Stimulated activated CD8-positive, alpha-beta memory T cell treated with anti-CD3 and anti-CD28 coated beads, Interleukin-7, amount 100 ng/mL, for 48 hours (primary cell): ENCODE data around the gene USP32.
"Not testable (repeated sequence)": the region's sequence is repeated elsewhere in the genome, so short reads cannot be mapped to it uniquely, and the experiment has no call there.

ENCODE experiments used
- DNase-seq, 2 donors: peaks; one replicate each; pipeline ENCODE4 v3.0.0-alpha.2; 2020; ENCODE audit warnings: low read depth in 1 of 2; ENCODE audit errors: extremely low read depth in 1 of 2

USP32 gene

DNA sequence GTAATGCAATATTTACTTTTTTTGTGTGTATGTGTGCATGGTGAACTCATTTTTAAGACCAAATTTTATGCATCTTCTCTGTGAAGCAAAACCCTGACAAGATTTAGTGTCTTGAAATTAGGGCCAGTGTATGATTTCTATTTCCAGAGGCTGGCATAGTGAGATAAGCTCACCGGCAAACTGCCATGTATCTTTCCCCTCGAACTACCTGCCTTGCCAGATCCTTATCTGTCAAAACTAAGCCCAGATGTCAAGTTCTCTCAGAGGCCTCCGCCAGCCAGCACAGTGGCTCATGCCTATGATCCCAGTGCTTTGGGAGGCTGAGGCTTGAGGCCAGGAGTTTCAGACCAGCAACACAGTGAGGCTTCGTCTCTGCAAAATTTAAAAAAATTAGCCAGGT, 10.0 kb downstream of the USP32 start:
- DNase-seq = no peak

DNA sequence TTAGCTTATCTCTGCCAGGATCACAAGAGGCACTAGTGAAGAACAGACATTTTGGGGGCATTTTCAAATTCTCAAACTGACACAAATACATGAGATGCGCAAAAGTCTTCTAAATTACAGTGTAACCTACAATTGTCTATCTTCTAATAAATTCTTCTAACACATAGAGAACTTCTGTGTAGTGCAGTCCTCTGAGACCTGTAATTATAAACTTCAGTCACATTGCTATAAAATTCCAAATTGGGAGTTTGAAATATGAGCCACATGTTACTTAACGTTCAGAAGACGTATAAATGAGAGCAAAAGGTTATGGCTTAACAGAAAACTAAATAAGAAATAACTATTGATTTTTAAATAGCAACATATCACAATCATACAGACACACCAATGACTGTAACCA, 12.5 kb downstream of the USP32 start:
- DNase-seq = not testable (repeated sequence)

DNA sequence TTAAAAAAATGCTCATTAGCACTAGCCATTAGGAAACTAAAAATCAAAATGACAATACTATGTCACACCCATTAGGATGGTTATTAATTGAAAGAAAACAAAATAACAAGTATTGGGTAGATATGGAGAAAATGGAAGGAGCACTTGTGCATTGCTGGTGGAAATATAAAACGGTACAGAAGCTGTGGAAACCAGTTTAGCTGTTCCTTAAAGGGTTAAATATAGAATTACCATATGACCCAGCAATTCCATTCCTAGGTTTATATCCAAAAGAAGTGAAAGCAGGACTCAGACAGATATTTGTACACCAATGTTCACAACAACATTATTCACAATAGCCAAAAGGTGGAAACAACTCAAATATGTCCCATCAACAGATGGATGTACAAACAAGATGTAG, 13.7 kb downstream of the USP32 start:
- not testable (repeated sequence) for DNase-seq

DNA sequence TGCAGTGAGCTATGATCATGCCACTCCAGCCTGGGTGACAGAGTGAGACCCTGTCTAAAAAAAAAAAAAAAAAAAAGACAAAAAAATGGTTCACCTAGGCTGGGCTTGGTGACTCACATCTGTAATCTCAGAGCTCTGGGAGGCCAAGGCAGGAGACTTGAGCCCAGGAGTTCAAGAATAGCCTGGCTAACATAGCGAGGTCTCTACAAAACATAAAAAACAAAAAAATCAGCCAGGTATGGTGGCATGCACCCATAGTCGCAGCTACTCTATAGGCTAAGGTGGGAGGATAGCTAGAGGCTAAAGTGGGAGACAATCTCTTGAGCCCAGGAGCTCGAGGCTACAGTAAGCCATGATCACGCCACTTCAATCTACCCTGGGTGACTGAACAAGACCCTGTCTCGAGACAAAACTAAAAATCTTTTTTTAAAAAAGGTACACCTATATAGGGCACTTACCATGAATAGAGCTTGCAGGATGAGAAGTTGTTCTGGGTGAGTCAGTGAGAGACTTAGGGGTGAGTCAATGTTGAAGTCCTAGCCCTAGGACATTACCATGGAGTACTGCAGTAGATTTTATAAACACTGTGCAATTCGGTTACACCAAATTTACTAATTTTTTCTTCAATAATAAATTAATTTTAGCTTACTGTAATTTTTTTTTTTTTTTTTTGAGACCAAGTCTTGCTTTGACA, 19.0 kb downstream of the USP32 start:
- DNase-seq = no peak

DNA sequence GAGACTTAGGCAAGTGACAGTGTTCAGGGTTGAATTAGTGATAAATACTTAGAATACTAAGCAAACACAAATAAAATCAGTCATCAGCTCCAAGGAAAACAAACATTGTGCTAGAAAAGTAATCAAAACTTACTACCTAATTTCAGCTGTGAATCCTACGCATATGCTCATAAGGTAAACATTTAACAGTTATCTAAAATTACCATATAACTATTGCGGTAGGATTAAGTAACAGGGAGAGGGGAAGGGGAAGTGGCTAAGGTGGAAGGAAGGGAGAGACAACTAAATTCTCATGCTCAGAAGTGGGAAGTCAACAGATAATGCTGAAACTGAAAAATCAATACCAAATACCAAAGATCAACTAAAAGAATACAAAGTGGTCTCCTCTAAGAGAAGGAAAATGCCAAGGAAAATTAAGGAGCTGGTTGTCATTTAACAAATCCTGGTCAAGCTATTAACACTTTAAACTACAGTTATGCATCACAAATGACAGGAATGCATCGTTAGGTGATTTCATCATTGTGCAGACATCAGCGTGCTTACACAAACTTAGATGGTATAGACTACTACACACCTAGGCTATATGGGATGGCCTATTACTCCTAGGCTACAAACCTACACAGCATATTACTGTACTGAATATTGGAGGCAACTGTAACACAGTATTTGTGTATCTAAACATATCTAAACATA, 20.0 kb downstream of the USP32 start:
- DNase-seq = no peak

DNA sequence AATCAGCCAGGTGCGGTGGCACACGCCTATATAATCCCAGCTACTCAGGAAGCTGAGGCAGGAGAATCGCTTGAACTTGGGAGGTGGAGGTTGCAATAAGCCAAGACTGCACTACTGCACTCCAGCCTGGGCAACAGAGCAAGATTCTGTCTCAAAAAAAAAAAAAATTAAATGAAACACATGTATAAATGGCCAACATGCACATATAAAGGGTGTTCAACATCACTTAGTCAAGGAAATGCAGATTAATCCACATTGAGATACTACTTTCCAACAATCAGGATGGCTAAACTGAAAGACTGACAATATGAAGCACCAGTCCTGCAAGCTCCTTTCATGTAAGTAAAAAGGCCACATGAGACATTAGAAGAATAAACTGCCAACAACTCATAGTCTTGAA, 20.5 kb downstream of the USP32 start:
- DNase-seq = no peak

DNA sequence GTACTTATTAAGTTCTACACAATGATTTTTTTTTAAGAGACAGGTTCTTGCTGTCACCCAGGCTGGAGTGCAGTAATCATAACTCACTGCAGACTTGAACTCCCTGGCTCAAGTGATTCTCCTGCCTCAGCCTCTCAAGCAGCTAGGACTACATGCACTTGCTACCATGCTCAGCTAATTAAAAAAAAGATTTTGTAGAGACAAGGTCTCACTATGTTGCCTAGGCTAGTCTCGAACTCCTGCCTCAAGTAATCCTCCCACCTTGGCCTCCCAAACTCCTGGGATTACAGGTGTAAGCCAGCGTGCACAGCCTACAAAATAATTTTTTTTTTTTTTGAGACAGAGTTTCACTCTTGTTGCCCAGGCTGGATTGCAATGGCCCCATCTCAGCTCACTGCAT, 22.2 kb downstream of the USP32 start:
- no peak for DNase-seq

DNA sequence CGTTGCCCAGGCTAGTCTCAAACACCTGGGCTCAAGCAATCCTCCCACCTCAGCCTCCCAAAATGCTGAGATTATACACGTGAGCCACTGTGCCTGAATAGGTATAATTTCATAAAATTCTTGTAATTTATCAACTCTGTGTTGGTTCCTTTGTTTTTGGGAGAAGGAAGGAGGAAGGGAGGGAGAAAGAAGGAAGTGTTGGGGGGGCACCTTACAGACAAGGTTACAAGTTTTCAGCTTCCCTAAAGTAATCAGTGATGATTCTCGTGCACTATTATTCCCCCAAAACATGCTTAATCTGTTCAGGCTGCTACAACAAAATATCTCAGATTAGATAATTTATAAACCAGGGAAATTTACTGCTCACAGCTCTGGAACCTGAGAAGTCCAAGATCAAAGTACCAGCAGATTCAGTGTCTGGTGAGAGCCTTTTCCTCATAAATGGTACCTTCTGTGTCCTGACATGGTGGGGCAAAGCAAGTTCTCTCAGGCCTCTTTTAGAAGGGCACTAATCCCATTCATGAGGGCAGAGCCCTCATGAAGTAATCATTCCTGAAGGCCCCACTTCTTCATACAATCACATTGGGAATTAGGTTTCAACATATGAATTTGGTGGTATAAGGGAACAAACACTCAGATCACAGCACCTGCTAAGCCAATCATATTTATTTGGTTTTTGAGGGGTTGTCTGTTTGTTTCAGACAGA, 28.1 kb downstream of the USP32 start:
- DNase-seq = no peak

DNA sequence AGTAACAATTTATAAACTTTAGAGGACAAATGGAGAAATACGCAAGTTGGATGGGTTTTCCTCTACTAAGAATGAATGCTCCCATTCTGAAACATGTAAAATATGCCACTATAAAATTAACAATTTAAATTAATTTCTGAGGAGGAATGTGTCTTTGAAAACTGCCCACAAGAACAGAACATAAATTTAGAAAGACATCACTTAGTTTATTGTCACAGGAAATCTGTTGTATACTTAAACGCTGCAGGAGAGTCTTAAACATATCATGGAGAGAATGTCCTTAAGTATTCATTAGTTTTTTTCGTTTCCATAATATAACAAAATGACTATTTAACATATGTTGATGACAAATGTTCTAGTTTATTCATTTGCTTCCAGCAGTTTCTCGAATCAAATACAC, 29.6 kb downstream of the USP32 start:
- DNase-seq = no peak

DNA sequence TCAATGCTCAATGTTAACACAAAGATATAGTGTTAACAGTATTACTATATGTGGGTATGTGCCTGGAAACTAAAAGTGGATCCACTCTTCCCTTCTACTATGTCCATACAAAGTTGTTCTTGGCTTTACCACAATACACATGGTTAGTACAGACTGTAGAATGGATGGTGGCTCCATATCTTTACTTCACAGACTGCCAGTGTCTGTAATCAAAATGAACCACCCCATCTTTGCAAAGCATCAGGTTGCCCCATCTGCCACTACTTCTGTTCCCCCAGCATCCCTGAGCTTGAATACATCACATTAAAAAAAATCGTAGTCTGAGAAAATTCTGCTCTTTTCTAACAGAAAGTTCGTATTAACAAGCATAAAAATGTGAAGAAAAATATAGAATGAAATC, 30.0 kb downstream of the USP32 start:
- no peak for DNase-seq

DNA sequence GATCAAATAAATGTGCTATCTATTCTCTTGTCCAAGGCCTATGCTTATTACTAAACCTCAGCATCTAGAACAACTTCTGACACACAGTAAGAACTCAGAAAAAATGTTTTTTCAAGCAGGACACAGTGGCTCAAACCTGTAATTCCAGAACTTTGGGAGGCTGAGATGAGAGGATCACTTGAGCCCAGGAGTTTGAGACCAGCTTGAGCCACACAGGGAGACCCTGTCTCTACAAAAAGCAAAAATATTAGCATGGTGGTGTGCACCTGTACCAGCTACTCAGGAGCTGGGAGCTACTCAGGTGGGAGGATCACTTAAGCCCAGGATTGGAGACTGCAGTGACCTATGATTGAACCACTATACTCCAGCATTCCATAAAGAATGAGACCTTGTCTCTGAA, 32.5 kb downstream of the USP32 start:
- no peak for DNase-seq

DNA sequence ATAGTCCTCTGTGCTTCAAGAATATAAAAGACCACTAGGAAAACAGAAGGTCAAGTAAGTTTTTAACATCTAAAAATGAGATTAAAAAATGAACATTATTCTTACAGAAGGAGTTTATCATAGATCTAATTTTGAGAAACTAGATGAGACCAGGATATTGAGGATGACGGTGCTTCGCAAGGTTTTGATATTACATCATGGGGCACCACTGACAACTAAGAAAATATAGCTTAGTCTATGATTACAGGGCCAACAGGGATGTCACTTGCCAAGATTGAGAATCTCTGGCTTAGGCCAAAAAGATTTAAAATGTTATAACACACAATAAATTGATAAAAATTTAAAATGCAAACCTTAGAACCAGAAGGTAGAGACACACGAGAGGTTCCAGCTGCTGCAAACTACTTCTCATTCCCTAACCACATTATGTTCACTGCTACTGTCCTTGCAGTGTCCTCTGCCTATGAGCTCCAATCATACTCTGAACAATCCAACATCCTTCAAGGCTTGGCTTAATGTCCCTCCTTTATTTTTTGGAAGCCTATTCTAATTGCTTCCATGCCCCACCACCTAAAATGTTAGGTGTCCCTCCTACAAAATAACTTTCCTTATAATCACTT, 33.2 kb downstream of the USP32 start:
- DNase-seq = no peak

DNA sequence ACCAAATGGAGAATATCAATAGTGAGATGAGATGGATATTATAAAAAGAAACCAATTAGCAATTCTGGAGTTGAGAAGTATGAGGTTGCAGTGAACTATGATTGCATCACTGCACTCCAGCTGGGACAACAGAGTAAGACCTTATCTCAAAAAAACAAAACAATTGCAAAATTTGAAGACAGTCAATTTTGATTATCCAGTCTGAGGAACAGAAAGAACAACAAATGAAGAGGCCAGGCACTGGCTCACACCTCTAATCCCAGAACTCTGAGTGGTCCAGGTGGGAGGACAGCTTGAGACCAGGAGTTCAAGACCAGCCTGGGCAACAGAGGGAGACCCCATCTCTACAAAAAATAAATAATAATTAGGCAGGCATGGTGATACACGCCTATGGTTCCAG, 35.0 kb downstream of the USP32 start:
- no peak for DNase-seq

DNA sequence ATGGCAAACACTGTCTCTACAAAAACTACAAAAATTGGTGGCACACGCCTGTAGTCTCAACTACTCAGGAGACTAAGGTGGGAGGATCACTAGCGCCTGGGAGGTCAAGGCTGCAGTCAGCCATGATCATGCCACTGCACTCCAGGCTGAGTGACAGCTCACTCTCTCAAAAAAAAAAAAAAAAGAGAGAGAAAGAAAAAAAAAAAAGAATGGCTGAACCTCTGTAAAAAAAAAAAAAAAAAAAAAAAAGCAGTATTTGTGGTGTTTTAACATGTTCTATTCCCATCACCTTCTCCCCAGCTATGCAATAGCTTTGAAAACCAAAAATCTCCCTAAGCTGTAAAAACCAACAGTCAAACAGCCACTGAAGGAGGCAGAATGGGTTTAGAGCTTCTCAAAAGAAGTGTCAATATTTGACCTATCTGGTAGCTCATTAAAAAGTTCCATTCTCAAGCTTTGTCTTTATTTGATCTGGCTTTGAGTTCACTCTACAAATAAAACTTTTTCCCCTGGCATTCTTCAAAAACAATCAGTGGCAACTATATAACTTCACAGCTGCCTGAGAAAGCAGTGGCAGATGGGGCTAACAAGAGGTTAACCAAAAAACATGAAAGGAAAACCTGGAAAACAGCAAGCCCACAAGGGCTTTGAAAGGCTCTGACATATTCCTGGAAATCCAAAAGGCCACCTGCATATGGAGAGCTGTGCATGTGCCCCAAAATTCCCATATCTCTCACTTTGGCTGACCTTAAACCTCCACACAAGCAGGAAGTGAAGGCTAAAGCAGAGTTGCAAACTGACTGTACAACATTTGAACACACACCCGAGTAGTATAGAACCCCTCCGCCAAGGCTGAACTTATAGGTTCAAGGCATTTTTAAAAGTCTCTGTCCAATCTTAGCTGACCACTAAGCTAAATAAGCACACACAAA, 36.0 kb downstream of the USP32 start:
- no peak for DNase-seq

DNA sequence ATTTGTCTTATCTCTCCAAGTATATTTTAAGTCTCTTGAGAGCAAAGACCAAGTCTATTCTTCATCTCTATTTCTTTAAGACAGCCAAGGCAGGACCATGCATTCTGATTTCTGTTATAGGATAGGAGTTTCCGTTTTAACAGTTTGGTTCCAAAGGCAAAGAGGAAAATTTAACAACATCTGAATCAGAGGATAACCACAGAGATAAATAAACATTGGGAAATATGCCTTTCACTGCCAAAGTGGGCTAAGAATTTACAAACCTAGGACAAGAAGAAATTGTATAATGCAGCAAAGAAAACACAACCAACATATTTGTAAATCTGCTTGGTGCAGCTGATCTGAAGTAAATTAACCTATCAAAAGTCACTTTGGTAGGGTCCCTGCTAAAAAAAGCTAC, 37.7 kb downstream of the USP32 start:
- DNase-seq = no peak

DNA sequence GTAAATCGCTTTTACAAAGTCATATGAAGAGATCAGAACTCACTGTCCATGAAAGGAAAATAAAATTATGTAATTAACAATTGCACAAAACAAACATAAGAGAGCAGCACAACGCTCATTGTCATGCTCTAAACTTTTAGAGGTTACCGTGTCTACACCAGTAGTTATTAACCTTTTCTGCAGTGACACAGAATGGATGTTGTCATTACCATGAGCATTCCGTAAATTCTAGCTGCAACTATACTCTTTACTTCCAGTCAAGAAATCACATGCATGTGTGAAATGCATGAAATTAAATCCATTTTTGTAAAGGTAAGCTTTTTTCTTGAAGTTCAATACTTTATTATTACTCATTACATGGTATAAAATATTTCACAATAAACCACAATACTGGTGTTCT, 38.2 kb downstream of the USP32 start:
- no peak for DNase-seq

DNA sequence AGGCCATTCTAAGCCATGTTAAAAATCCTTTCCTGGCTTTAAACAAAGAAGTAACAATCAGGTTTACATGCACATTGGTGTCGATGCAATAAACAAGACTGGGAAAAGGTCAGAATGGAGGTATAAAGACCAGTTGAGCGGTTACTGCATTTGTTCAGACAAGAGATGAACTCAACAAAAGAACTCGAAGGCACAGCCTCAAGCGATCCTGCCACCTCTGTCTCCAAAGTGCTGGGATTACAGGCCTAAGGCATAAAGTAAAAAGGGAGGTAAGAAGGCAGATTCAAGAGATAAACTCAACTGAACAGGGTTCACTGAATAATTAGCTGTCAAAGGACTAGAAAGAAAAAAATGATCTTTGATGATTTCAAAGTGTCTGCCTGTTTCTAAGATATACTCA, 39.4 kb downstream of the USP32 start:
- DNase-seq = no peak

DNA sequence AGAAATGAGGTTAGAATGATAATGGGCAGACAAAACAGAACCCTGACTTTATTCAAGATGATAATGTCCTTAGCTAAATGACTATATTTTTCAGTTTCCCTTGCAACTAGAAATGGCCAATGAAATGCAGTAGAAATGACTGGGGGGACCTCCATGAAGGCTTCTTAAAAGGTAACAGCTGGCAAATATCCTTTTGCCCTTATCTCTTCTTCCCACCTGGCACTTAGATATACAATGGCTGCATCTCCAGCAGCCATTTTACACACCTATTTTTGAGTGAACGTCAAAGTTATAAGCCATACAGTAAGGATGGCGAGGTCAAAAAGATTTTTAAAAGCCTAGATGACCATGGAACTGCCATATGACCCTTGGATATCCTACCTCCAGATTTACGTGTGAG, 39.9 kb downstream of the USP32 start:
- DNase-seq = no peak

DNA sequence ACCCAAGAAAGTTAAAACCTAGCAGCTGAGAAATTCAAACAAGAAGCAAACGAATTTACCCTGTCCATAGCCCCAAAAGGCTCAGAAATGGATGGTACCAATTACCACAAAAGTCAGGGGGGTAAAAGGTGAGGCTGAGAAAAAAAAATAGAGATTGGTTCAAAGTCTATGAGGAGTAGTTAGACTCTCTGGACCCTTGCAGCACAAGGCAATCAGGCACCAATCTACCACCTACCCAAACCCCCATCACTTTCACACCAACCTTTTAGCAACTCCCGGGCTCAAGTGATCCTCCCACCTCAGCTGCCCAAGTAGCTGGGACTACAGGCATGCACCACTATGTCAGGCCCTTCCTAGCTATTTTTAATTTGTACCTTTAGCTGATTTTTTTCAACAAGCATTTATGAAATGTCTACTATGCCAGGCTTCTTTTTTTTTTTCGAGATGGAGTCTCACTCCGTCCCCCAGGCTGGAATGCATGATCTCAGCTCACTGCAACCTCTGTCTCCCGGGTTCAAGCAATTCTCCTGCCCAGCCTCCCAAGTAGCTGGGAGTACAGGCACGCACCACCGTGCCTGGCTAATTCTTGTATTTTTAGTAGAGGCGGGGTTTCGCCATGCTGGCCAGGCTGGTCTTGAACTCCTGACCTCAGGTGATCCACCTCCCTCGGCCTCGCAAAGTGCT, 40.8 kb downstream of the USP32 start:
- DNase-seq = no peak

DNA sequence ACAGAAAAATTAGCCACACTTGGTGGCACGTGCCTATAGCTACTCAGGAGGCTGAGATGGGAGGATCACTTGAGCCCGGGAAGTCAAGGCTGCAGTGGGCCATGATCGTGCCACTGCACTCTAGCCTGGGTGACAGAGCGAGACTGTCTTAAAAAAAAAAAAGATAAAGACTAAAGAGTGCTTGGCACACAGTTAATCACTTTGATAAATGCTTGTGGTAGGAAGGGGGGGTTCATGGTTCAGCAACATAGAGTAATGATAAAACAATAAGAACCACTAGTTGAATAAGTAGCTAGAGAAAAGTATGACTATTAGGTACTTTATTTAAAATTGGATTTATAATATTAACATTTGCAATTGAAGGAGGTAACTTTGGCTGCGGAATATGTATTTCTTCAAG, 43.3 kb downstream of the USP32 start:
- no peak for DNase-seq
